Right lobe of liver (tissue), 4 donors: Measurements from ENCODE around the gene LSP1.

Source experiments
- POLR2A ChIP-seq: fragments of 450-650 bp; IDR thresholded peaks from one replicate; pipeline ENCODE4 v1.6.1; 2017; ENCODE audit warnings: antibody characterized with exemption, mild to moderate bottlenecking
- TF ChIP-seq, protein P1 (sequence below), 4 donors: fragments of 200-600 bp in 3 of 4; fragments of 450-650 bp in 1 of 4; IDR thresholded peaks; one replicate each; pipeline versions ENCODE4 v1.5.1 to v1.8.0; 2016 to 2022; ENCODE audit warnings: antibody characterized with exemption in 4 of 4, mild to moderate bottlenecking in 2 of 4
- donor health status: DM: no; HTN: no; CAD: no.
- donor health status: DM: no; HTN: no; CAD: no.
- donor health status: DM: no; HTN: yes; CAD: no.

DNA sequence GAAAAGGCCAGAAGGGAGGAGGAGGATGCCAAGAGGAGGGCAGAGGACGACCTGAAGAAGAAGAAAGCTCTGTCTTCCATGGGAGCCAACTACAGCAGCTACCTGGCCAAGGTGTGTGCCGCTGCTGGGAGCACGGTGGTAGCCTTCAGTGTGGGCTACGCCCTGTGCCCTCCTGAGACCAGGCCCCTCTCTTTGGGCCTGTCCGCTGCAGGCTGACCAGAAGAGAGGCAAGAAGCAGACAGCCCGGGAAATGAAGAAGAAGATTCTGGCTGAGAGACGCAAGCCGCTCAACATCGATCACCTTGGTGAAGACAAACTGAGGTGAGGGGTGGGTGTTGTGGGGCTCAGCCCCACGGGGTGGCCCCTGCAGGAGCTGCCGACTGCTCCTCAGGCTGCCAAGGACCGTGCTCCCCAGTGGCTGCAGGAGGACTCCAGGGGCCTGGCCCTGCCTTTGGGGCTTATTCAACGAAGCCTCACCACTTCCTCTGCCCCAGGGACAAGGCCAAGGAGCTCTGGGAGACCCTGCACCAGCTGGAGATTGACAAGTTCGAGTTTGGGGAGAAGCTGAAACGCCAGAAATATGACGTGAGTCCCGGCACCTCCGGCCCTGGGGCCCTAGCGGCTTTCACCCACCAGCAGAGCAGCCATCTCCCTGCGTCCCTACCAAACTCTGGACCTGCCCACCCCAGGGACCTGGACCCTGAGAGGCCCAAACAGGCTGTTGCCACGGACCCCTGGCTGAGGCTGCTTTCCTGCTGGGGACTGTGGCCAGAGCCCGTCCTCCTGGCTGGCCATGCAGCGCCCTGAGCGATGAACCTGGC, 81.7 kb downstream of the LSP1 start:
- TF ChIP-seq, protein P1, sequence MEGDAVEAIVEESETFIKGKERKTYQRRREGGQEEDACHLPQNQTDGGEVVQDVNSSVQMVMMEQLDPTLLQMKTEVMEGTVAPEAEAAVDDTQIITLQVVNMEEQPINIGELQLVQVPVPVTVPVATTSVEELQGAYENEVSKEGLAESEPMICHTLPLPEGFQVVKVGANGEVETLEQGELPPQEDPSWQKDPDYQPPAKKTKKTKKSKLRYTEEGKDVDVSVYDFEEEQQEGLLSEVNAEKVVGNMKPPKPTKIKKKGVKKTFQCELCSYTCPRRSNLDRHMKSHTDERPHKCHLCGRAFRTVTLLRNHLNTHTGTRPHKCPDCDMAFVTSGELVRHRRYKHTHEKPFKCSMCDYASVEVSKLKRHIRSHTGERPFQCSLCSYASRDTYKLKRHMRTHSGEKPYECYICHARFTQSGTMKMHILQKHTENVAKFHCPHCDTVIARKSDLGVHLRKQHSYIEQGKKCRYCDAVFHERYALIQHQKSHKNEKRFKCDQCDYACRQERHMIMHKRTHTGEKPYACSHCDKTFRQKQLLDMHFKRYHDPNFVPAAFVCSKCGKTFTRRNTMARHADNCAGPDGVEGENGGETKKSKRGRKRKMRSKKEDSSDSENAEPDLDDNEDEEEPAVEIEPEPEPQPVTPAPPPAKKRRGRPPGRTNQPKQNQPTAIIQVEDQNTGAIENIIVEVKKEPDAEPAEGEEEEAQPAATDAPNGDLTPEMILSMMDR (IDR thresholded peaks at IDR 0.05): no peak
- no peak for TF ChIP-seq POLR2A
